ENCODE results near the gene NDE1. TPM values are rescaled to one million over a fixed set of nuclear protein-coding genes. Genes with fewer than 3 reads are reported as not detected.

Gene NDE1
- total RNA-seq, 1 donor from 2014 or later: 12.5 TPM

DNA sequence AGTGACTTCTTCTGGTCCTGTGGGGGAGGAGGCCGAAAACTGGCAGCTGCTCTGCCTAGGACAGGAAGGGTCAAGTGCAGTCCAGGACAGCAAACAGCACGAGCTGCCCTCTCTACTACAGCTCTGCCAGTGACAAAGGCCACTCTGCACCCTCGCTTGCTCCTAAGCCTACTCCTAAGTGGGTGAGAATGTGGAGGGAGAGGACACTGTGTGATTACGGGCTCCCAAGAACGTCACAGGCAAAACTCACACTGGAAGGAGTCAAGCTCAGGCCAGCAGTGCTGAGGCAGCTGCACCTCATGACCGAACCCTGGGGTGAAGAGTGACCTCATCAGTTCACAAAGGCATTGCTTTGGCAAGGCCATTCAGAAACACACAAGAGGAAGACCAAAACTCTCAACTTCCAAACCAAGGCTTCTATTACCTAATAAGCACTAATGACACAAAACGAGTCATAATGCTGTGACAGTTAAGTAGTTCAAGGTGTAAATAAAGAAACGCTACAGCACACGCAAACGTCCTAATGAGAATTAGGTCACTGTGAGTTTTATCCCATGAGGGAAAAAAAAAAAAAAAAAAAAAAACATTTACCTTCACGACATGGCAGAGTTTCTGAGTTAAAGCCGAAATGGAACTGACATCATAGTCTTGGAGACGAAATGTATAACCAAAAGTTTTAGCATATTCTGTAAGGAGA, 42.2 kb upstream of the NDE1 start:
- no peaks in the 10 kb centered on the region for H3K27me3 ChIP-seq (ENCODE audit: control insufficient read depth in 3 of 3, insufficient read depth in 3 of 3, low read length in 3 of 3)
- peak overlapping the region in 2 of 3 donors; percentile 12 to 37 for H3K4me3 ChIP-seq (ENCODE audit: low read length in 3 of 3)
- H3K4me1 ChIP-seq (ENCODE audit: control insufficient read depth in 3 of 3, insufficient read depth in 3 of 3, low read length in 3 of 3): peaks cover 16 to 23% (median 23%) of the 10 kb centered on the region in 3 donors
- H3K27ac ChIP-seq (ENCODE audit: low read depth, low read length): peak overlapping the region; percentile 73
- no peaks in the 10 kb centered on the region for H3K9me3 ChIP-seq (ENCODE audit: control insufficient read depth in 3 of 3, low read length in 3 of 3)
- H3K9ac ChIP-seq (ENCODE audit: low read depth in 1 of 3, low read length in 3 of 3): peak overlapping the region in 2 of 3 donors; percentile 36 to 73
- H3K36me3 ChIP-seq (ENCODE audit: control insufficient read depth in 3 of 3, insufficient read depth in 3 of 3, low read length in 3 of 3): peaks cover 36 to 59% (median 58%) of the 10 kb centered on the region in 3 donors

DNA sequence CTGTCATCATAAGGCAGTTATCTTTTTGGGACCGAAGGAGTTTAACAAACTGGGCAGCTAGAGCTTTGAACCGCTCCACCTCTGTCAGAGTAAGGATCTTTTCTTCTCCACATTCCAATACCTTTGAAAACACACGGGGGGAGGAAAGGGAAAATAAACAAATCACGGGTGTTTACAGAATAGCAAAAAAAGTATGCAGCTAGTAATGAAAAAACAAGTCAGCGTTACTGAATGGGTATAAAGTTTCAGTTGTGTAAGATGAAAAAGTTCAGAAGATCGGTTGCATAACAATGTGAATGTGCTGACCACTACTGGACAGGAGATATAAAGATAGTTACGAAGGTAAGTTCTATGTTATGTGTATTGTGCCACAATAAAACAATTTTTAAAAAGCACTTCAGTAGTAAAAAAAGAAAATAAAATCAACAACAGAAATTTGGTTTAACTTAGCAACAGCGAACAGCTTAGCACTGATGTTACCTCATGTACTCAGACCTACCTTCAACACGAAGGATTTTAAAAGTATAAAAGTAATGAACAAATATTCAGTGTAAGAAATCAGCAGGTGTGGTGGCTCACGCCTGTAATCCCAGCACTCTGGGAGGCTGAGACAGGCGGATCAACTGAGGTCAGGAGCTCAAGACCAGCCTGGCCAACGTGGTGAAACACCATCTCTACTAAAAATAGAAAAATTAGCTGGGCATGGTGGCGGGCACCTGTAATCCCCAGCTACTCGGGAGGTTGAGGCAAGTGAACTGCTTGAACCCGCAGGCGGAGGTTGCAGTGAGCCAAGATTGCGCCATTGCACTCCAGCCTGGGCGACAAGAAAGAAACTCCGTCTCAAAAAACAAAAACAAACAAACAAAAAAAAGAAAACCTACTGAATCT, 41.4 kb upstream of the NDE1 start:
- peaks cover 35 to 54% (median 51%) of the 10 kb centered on the region in 3 donors for H3K36me3 ChIP-seq (ENCODE audit: control insufficient read depth in 3 of 3, insufficient read depth in 3 of 3, low read length in 3 of 3)

DNA sequence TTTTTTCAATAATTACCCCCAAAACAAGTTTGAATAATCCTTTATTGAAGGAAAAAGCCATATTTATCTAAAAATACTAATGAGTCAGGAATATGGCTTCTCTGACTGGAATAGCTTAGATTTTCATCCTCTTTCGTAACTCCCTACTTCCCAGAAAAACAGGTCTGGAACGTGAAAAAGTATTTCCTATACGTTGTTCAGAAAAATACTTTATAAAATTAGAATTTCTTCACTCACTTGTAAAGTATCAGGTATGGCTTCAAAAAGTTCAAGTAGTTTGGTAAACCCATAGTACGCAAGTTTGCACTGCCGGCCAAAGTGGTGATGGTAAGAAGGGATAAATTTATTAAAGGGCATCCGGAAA, 40.8 kb upstream of the NDE1 start:
- Histone ChIP-seq H3K9ac (ENCODE audit: low read depth in 1 of 3, low read length in 3 of 3) (no peak overlapping the region), H3K27me3 (ENCODE audit: control insufficient read depth in 3 of 3, insufficient read depth in 3 of 3, low read length in 3 of 3) (no peaks in the 10 kb centered on the region), H3K4me1 (ENCODE audit: control insufficient read depth in 3 of 3, insufficient read depth in 3 of 3, low read length in 3 of 3) (peaks cover 16 to 23% (median 23%) of the 10 kb centered on the region in 3 donors), H3K9me3 (ENCODE audit: control insufficient read depth in 3 of 3, low read length in 3 of 3) (no peaks in the 10 kb centered on the region), H3K36me3 (ENCODE audit: control insufficient read depth in 3 of 3, insufficient read depth in 3 of 3, low read length in 3 of 3) (peaks cover 31 to 51% (median 48%) of the 10 kb centered on the region in 3 donors), H3K27ac (ENCODE audit: low read depth, low read length) (no peak overlapping the region), H3K4me3 (ENCODE audit: low read length in 3 of 3) (no peak overlapping the region)

More for the DNA sequence above, 41.4 kb upstream of the NDE1 start:
- H3K4me1 ChIP-seq (ENCODE audit: control insufficient read depth in 3 of 3, insufficient read depth in 3 of 3, low read length in 3 of 3): peaks cover 16 to 23% (median 23%) of the 10 kb centered on the region in 3 donors
- peak overlapping the region; percentile 73 for H3K27ac ChIP-seq (ENCODE audit: low read depth, low read length)
- no peak overlapping the region for H3K4me3 ChIP-seq (ENCODE audit: low read length in 3 of 3)
- H3K27me3 ChIP-seq (ENCODE audit: control insufficient read depth in 3 of 3, insufficient read depth in 3 of 3, low read length in 3 of 3): no peaks in the 10 kb centered on the region
- no peak overlapping the region for H3K9ac ChIP-seq (ENCODE audit: low read depth in 1 of 3, low read length in 3 of 3)
- no peaks in the 10 kb centered on the region for H3K9me3 ChIP-seq (ENCODE audit: control insufficient read depth in 3 of 3, low read length in 3 of 3)

DNA sequence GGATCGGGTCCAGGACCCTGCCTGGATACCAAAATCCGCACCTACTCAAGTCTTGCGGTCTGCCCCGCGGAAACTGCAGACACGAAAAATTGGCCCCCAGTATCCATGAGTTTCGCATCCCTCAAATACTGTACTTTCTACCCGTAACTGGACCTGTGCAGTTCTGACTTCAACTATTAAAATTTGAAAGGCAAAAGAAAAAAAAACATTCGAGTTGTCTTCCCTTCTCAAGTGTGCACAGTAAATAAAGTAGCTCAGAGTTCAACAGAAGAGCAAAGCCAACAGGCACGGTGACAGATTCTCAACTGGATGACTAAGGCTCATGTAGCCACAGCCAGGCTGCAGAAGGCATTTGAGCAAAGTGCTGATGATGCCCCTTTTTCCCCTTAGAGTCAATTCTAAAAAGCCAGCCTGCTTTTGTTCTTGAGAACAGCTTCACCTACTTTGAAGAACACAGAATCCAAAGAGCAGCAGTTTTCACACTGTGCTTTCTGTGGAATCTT, 39.6 kb upstream of the NDE1 start:
- Histone ChIP-seq H3K36me3 (ENCODE audit: control insufficient read depth in 3 of 3, insufficient read depth in 3 of 3, low read length in 3 of 3) (peaks cover 23 to 45% (median 42%) of the 10 kb centered on the region in 3 donors), H3K9me3 (ENCODE audit: control insufficient read depth in 3 of 3, low read length in 3 of 3) (no peaks in the 10 kb centered on the region), H3K4me3 (ENCODE audit: low read length in 3 of 3) (no peak overlapping the region), H3K27ac (ENCODE audit: low read depth, low read length) (peak overlapping the region; percentile 7), H3K9ac (ENCODE audit: low read depth in 1 of 3, low read length in 3 of 3) (no peak overlapping the region), H3K4me1 (ENCODE audit: control insufficient read depth in 3 of 3, insufficient read depth in 3 of 3, low read length in 3 of 3) (peaks cover 16 to 23% (median 23%) of the 10 kb centered on the region in 3 donors), H3K27me3 (ENCODE audit: control insufficient read depth in 3 of 3, insufficient read depth in 3 of 3, low read length in 3 of 3) (no peaks in the 10 kb centered on the region)

DNA sequence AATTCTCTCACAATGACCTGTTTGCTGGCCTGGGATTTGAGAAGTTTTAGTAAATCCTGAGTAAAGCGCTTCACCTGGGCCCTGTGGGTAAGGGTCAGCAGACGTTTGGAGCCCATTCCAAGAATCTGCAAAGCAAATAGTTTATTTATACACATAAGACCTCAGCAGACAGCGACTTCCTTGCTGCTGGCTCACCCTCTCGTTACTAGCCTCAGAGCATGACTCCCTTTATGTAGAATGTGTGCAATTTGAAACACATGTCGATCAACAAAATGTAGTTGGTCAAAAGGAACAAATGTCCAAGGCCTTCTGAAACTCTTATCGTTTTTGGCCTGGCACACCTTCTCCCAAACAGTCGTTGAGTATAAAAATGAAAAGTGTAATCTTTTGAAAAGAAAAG, 38.4 kb upstream of the NDE1 start:
- H3K27ac ChIP-seq (ENCODE audit: low read depth, low read length): peak overlapping the region; percentile 61
- H3K9me3 ChIP-seq (ENCODE audit: control insufficient read depth in 3 of 3, low read length in 3 of 3): no peaks in the 10 kb centered on the region
- H3K27me3 ChIP-seq (ENCODE audit: control insufficient read depth in 3 of 3, insufficient read depth in 3 of 3, low read length in 3 of 3): no peaks in the 10 kb centered on the region
- H3K9ac ChIP-seq (ENCODE audit: low read depth in 1 of 3, low read length in 3 of 3): no peak overlapping the region
- H3K4me3 ChIP-seq (ENCODE audit: low read length in 3 of 3): no peak overlapping the region
- peaks cover 29 to 48% (median 42%) of the 10 kb centered on the region in 3 donors for H3K36me3 ChIP-seq (ENCODE audit: control insufficient read depth in 3 of 3, insufficient read depth in 3 of 3, low read length in 3 of 3)
- peaks cover 13 to 30% (median 23%) of the 10 kb centered on the region in 3 donors for H3K4me1 ChIP-seq (ENCODE audit: control insufficient read depth in 3 of 3, insufficient read depth in 3 of 3, low read length in 3 of 3)

DNA sequence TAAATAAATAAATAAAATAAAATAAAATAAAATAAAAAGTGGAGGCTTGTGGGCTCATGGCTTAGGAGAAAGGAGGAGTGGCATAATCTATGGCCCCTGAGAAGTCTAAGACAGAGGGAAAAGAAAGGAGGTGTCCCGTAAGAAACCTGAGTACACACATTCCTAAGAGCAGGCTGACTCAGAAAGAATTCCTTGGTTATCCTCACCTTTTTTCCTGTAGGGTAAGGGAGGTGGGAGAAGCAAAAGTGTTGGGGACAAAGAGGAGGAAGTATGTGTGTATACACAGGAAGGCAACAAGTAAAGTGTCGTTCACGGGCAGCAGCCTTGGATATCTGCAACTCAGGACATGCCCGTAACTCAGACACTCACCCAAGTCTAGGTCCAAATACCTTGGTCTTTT, 36.4 kb upstream of the NDE1 start:
- H3K4me1 ChIP-seq (ENCODE audit: control insufficient read depth in 3 of 3, insufficient read depth in 3 of 3, low read length in 3 of 3): peaks cover 0 to 15% (median 9%) of the 10 kb centered on the region in 3 donors
- H3K9ac ChIP-seq (ENCODE audit: low read depth in 1 of 3, low read length in 3 of 3): no peak overlapping the region
- no peaks in the 10 kb centered on the region for H3K27me3 ChIP-seq (ENCODE audit: control insufficient read depth in 3 of 3, insufficient read depth in 3 of 3, low read length in 3 of 3)
- no peak overlapping the region for H3K4me3 ChIP-seq (ENCODE audit: low read length in 3 of 3)
- H3K9me3 ChIP-seq (ENCODE audit: control insufficient read depth in 3 of 3, low read length in 3 of 3): no peaks in the 10 kb centered on the region
- peaks cover 36 to 54% (median 53%) of the 10 kb centered on the region in 3 donors for H3K36me3 ChIP-seq (ENCODE audit: control insufficient read depth in 3 of 3, insufficient read depth in 3 of 3, low read length in 3 of 3)
- no peak overlapping the region for H3K27ac ChIP-seq (ENCODE audit: low read depth, low read length)

DNA sequence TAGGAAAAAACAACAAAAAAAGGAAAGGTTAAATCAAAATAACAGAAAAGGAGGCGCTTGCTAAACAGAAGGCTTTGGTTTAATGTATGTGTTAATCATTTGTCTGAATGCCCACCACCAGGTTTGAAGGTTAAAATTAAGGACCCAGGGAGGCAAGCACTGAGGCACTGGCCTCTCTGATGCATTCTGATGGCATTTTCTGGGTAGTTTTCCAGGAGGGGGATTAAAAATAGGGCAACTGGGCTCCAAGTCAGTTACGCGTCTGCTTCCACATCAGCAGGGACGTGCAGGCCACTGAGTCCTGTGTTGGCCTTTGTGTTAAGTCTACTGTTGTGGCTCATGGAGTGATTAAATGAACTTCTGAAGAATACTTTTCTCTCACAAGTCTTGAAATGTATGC, 34.0 kb upstream of the NDE1 start:
- no peaks in the 10 kb centered on the region for H3K27me3 ChIP-seq (ENCODE audit: control insufficient read depth in 3 of 3, insufficient read depth in 3 of 3, low read length in 3 of 3)
- H3K4me3 ChIP-seq (ENCODE audit: low read length in 3 of 3): no peak overlapping the region
- H3K9me3 ChIP-seq (ENCODE audit: control insufficient read depth in 3 of 3, low read length in 3 of 3): no peaks in the 10 kb centered on the region
- H3K36me3 ChIP-seq (ENCODE audit: control insufficient read depth in 3 of 3, insufficient read depth in 3 of 3, low read length in 3 of 3): peaks cover 38 to 66% (median 58%) of the 10 kb centered on the region in 3 donors
- H3K27ac ChIP-seq (ENCODE audit: low read depth, low read length): no peak overlapping the region
- peaks cover 4 to 15% (median 9%) of the 10 kb centered on the region in 3 donors for H3K4me1 ChIP-seq (ENCODE audit: control insufficient read depth in 3 of 3, insufficient read depth in 3 of 3, low read length in 3 of 3)
- no peak overlapping the region for H3K9ac ChIP-seq (ENCODE audit: low read depth in 1 of 3, low read length in 3 of 3)

DNA sequence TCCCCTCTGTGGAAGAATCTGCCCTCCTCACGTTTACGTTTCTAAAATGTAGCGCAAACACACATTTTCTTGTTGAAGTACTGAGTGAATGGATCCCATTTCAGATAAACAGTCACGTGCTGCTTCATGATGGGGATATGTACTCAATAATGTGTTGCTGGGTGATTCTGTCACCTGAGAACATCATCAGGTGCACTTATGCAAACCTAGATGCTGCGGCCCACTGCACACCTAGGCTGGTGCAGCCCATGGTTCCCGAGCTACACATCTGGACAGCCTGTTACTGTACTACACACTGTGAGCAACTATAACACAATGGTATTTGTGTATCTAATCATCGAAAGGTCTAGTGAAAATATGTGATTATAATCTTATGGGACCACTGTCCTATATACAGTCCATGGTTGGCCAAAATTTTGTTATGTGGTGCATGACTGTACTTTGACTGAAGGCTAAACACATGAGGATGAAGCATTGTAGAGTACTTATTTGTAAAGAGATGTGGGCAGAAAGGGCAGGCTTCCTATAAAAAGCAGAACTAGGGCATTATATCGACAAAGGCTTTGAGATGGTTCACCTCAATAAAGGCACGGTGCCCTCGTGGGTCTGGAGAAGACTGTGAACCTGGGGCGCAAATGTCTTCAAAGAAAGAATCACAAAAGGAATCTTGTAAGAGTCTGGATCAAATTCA, 33.4 kb upstream of the NDE1 start:
- peaks cover 37 to 64% (median 56%) of the 10 kb centered on the region in 3 donors for H3K36me3 ChIP-seq (ENCODE audit: control insufficient read depth in 3 of 3, insufficient read depth in 3 of 3, low read length in 3 of 3)

DNA sequence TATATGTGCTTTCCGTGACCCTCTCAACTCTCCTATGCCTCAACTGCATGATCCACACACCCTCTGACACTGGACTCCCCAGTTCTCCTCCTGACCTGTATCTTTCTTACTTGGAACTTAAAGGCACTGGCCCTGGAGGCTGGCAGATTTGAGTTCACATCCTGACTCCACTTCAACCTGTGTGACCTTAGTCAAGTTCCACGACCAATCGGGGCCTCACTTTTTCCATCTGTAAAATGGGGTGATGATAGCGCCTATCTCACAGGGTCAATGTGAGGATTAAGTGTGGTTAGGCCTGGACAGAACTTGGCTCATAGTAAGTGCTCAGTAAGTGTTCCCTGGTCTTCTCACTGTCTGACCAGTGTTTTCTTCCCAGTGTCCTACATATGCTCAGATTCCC, 32.1 kb upstream of the NDE1 start:
- Histone ChIP-seq H3K27ac (ENCODE audit: low read depth, low read length) (no peak overlapping the region), H3K27me3 (ENCODE audit: control insufficient read depth in 3 of 3, insufficient read depth in 3 of 3, low read length in 3 of 3) (no peaks in the 10 kb centered on the region), H3K4me1 (ENCODE audit: control insufficient read depth in 3 of 3, insufficient read depth in 3 of 3, low read length in 3 of 3) (peaks cover 8 to 17% (median 15%) of the 10 kb centered on the region in 3 donors), H3K36me3 (ENCODE audit: control insufficient read depth in 3 of 3, insufficient read depth in 3 of 3, low read length in 3 of 3) (peaks cover 42 to 56% (median 46%) of the 10 kb centered on the region in 3 donors), H3K9me3 (ENCODE audit: control insufficient read depth in 3 of 3, low read length in 3 of 3) (no peaks in the 10 kb centered on the region), H3K9ac (ENCODE audit: low read depth in 1 of 3, low read length in 3 of 3) (peak overlapping the region in 1 of 3 donors; percentile 16), H3K4me3 (ENCODE audit: low read length in 3 of 3) (no peak overlapping the region)

More for the DNA sequence above, 33.4 kb upstream of the NDE1 start:
- H3K27ac ChIP-seq (ENCODE audit: low read depth, low read length): no peak overlapping the region
- H3K27me3 ChIP-seq (ENCODE audit: control insufficient read depth in 3 of 3, insufficient read depth in 3 of 3, low read length in 3 of 3): no peaks in the 10 kb centered on the region
- H3K9ac ChIP-seq (ENCODE audit: low read depth in 1 of 3, low read length in 3 of 3): no peak overlapping the region
- no peak overlapping the region for H3K4me3 ChIP-seq (ENCODE audit: low read length in 3 of 3)
- no peaks in the 10 kb centered on the region for H3K9me3 ChIP-seq (ENCODE audit: control insufficient read depth in 3 of 3, low read length in 3 of 3)
- peaks cover 8 to 15% (median 14%) of the 10 kb centered on the region in 3 donors for H3K4me1 ChIP-seq (ENCODE audit: control insufficient read depth in 3 of 3, insufficient read depth in 3 of 3, low read length in 3 of 3)

Measured in skeletal muscle tissue (tissue), 4 donors.